GM23338 (cell line): ENCODE results near the gene P2RY12.

ENCODE experiments used
- CREB1 ChIP-seq: fragments of 250-450 bp; sonication (Bioruptor Pico); IDR thresholded peaks from 2 replicates; pipeline ENCODE4 v1.5.0; 2020; ENCODE audit warnings: low read depth, mild to moderate bottlenecking, moderate library complexity
- EZH2 ChIP-seq: fragments of 200-600 bp; sonication (generic); IDR thresholded peaks from one replicate; pipeline ENCODE4 v1.8.0; 2017; ENCODE audit warnings: antibody characterized with exemption, mild to moderate bottlenecking, low read depth; ENCODE audit not compliant: unreplicated experiment
- JUNB ChIP-seq: IDR thresholded peaks from one replicate; pipeline ENCODE4 v1.6.1; 2016; ENCODE audit warnings: antibody characterized with exemption; ENCODE audit not compliant: unreplicated experiment
- TF ChIP-seq, protein P1 (sequence below), 2 experiments: fragments of 200-600 bp in 1 of 2; sonication (generic) in 1 of 2; conservative IDR thresholded peaks; 2 replicates each; pipeline versions ENCODE4 v1.5.1 to v1.6.1; 2016 to 2017; ENCODE audit warnings: antibody characterized with exemption in 2 of 2, low read depth in 2 of 2, mild to moderate bottlenecking in 2 of 2, moderate library complexity in 1 of 2

DNA sequence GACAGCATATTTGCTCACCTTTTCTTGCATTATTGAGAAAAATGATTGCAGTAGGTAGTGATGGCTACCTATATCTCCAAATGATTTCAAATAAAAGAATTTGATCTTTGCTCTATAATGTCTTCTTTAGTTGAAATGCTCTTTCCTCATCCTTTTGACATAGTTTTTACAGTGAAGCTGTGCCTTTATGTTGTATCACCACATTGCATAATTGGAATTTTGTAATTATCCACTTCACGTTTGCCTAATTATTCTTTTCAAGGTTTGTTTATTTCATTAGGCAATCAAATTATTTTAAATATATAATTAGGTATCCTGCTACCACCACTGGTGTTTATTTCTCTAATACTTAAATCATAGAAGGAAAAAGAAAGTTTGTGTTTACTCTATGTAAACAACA is 33.9 kb downstream of the P2RY12 start:
- TF ChIP-seq, protein P1, sequence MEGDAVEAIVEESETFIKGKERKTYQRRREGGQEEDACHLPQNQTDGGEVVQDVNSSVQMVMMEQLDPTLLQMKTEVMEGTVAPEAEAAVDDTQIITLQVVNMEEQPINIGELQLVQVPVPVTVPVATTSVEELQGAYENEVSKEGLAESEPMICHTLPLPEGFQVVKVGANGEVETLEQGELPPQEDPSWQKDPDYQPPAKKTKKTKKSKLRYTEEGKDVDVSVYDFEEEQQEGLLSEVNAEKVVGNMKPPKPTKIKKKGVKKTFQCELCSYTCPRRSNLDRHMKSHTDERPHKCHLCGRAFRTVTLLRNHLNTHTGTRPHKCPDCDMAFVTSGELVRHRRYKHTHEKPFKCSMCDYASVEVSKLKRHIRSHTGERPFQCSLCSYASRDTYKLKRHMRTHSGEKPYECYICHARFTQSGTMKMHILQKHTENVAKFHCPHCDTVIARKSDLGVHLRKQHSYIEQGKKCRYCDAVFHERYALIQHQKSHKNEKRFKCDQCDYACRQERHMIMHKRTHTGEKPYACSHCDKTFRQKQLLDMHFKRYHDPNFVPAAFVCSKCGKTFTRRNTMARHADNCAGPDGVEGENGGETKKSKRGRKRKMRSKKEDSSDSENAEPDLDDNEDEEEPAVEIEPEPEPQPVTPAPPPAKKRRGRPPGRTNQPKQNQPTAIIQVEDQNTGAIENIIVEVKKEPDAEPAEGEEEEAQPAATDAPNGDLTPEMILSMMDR (conservative IDR thresholded peaks at IDR 0.05; ENCODE audit: low read depth in 2 of 2): no peak
- TF ChIP-seq JUNB: no peak
- no peak for TF ChIP-seq EZH2
- TF ChIP-seq CREB1: no peak
